ENCODE results near the gene LRRC8E. TPM values are rescaled to one million over a fixed set of nuclear protein-coding genes. Genes with fewer than 3 reads are reported as not detected.

The LRRC8E gene
- total and polyA plus RNA-seq, 2 of the 8 experiments (the other 6 are each of a cell fraction or from before 2014, with no cell fraction given), result 2.7 to 2.9 TPM

DNA sequence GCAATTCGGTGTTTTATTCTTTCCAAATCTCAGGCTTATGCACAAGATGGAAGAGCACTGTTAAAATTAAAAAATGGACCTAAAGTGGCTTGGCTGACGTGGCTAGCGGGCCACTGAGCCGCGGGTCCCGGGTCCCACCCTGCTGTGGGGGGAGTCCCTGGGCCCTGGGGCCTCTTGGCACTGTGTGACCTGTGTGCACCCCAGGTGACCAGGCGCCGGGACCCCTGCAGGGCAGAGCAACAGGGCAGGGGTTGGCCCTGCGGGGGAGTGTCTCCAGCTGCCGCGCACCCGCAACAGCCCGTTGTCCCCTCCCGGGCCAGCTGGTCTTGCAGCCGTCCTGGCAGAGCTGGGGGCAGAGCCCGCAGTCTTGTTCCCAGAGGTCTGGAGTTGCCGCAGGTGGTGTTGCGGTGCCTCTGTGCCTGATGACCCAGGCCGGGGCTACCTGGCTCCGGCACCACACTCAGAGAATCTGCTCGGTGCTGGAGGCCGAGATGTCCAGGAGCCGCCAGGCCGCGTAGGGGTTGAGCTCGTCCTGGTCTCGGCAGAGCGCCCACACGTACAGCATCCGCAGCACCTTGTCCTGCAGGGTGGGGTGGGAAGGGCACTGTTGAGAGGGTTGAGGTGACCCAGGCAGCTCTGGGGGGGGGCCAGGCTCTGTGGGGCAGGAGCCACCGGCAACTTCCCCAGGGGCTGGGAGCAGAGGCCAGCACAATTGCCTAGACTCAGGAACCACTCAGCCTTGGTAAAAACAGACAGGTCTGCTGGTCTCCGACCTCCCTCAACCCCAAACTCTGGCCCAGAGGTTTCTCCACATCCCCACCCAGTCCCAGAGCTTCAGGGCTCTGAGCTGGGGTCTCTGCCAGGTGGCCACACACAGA lies 38.7 kb downstream of the LRRC8E start:
- Histone ChIP-seq H2AK5ac (ENCODE audit: low read depth, low read length) (no peak overlapping the region), H2BK12ac (ENCODE audit: low read depth, low read length) (no peak overlapping the region), H3K23me2 (ENCODE audit: low read depth, low read length) (peaks cover 4% of the 10 kb centered on the region; the same call in 1 of the 2 replicates), H3K18ac (ENCODE audit: extremely low read depth, low read length) (no peak overlapping the region), H3K23ac (ENCODE audit: insufficient read length) (no peak overlapping the region), H3K56ac (replicated peaks; ENCODE audit: insufficient read length, low read depth, low read length) (no peak overlapping the region), H2AFZ (ENCODE audit: low read length) (no peak overlapping the region), H3K9ac (replicated peaks in 1 of 4; ENCODE audit: extremely low read depth in 1 of 4, low read depth in 3 of 4, low read length in 3 of 4) (no peak overlapping the region), H3K79me1 (ENCODE audit: low read depth, low read length) (no peaks in the 10 kb centered on the region), H3K4ac (replicated peaks; ENCODE audit: insufficient read length, low read depth, low read length) (no peak overlapping the region), H4K91ac (replicated peaks; ENCODE audit: insufficient read length, low read length) (no peak overlapping the region), H4K8ac (ENCODE audit: extremely low read depth, insufficient read depth, low read length) (peak overlapping the region; percentile 84; the same call in 1 of the 2 replicates), H2BK120ac (replicated peaks; ENCODE audit: low read depth, low read length) (no peak overlapping the region), H3K79me2 (ENCODE audit: control insufficient read depth in 1 of 2, insufficient read depth in 2 of 2, low read length in 2 of 2) (no peaks in the 10 kb centered on the region), H2BK5ac (ENCODE audit: low read depth, low read length) (no peak overlapping the region), H3K9me3 (ENCODE audit: insufficient read depth in 2 of 2, low read depth in 1 of 2, low read length in 1 of 2) (no peaks in the 10 kb centered on the region), H3K4me1 (replicated peaks in 1 of 4; ENCODE audit: control insufficient read depth in 3 of 4, insufficient read depth in 4 of 4, low read length in 3 of 4) (peaks cover 0 to 8% (median 2%) of the 10 kb centered on the region in 4 experiments; a peak in 5 of 7 replicates), H3K4me2 (ENCODE audit: insufficient read depth in 1 of 2, low read depth in 2 of 2, low read length in 2 of 2) (peak overlapping the region; percentile 4 to 91; a peak in 2 of 4 replicates), H3K27me3 (replicated peaks in 1 of 4; ENCODE audit: control insufficient read depth in 3 of 4, extremely low read depth in 1 of 4, insufficient read depth in 3 of 4, low read length in 3 of 4) (no peaks in the 10 kb centered on the region), H3K27ac (ENCODE audit: low read depth, low read length) (no peak overlapping the region), H2BK15ac (ENCODE audit: low read length) (no peak overlapping the region), H3K4me3 (ENCODE audit: extremely low read depth in 1 of 4, insufficient read depth in 2 of 4, low read depth in 3 of 4, low read length in 4 of 4) (peak overlapping the region in 1 of 4 experiments; percentile 59; a peak in 1 of 8 replicates), H2BK20ac (ENCODE audit: low read length) (no peak overlapping the region), H4K20me1 (replicated peaks in 1 of 2; ENCODE audit: control insufficient read depth in 1 of 2, insufficient read depth in 2 of 2, low read length in 2 of 2) (peaks cover 8 to 20% of the 10 kb centered on the region in 2 experiments), H3K14ac (ENCODE audit: insufficient read length) (no peak overlapping the region), H3K36me3 (ENCODE audit: control insufficient read depth in 2 of 4, insufficient read depth in 4 of 4, low read length in 3 of 4) (peaks cover 3 to 17% (median 11%) of the 10 kb centered on the region in 4 experiments; a peak in 6 of 8 replicates), H4K5ac (ENCODE audit: insufficient read length, low read depth, low read length) (no peak overlapping the region)
- whole genome bisulfite sequencing, 2 experiments (ENCODE audit: extremely low coverage in 1 of 2, insufficient coverage in 1 of 2, insufficient read length in 1 of 2, insufficient replicate concordance in 2 of 2, low coverage in 1 of 2, low lambda C conversion rate in 2 of 2, missing lambda C conversion rate in 1 of 2), result 93% methylated on average over 25 of the region's 32 CpGs; no CpG with 5 or more reads in 1 of the 2 experiments
- FAIRE-seq, result no peak
- DNase-seq (ENCODE audit: low read depth in 1 of 2, low spot score in 2 of 2), result no peak
- POLR2A ChIA-PET (ENCODE audit: partially characterized antibody), result interaction anchor here (0.7 to 10.4 kb wide), 13 partner anchors 9 to 223 kb away, joined by 3 to 205 read pairs (median 4); partner anchors contain the start of genes FBN3, TGFBR3L and TIMM44
- CTCF ChIA-PET (ENCODE audit: partially characterized antibody), result interaction anchor here (0.7 to 1.9 kb wide), 14 partner anchors 9 to 74 kb away, joined by 3 to 10 read pairs (median 4); partner anchors contain the start of gene TGFBR3L
- no peak for TF ChIP-seq EZH2 (IDR thresholded peaks at IDR 0.05; ENCODE audit: low read depth, low read length, severe bottlenecking)
- TF ChIP-seq CBX5 (IDR thresholded peaks at IDR 0.05; ENCODE audit: low read depth, low read length), result no peak
- no peak for TF ChIP-seq MAFK (IDR thresholded peaks at IDR 0.05; ENCODE audit: low read depth, low read length)
- no peak for TF ChIP-seq ZNF274 (IDR thresholded peaks at IDR 0.05; ENCODE audit: borderline replicate concordance, extremely low read depth, low read length)
- no peak for TF ChIP-seq GTF2F1 (IDR thresholded peaks at IDR 0.05; ENCODE audit: borderline replicate concordance, low read depth, low read length)

All from H1 (cell line).